Measurements from ENCODE around the gene PPARA.

- TF ChIP-seq POLR2A (IDR thresholded peaks at IDR 0.05; ENCODE audit: low read depth, low read length): no peak
- no peak for TF ChIP-seq SMC3 (IDR thresholded peaks at IDR 0.05; ENCODE audit: low read depth, low read length)
- no peak for TF ChIP-seq CTCF (conservative IDR thresholded peaks at IDR 0.05; ENCODE audit: low read depth, low read length)
- no peak for TF ChIP-seq RCOR1 (IDR thresholded peaks at IDR 0.05; ENCODE audit: insufficient replicate concordance, low read length)
- no peak for TF ChIP-seq NFE2L2 (IDR thresholded peaks at IDR 0.05; ENCODE audit: low read depth, low read length)
- TF ChIP-seq MAFK (IDR thresholded peaks at IDR 0.05; ENCODE audit: low read depth, low read length): no peak
- TF ChIP-seq RAD21 (IDR thresholded peaks at IDR 0.05; ENCODE audit: low read length): no peak
- no peak for TF ChIP-seq USF2 (IDR thresholded peaks at IDR 0.05; ENCODE audit: low read depth, low read length)
- no peak for TF ChIP-seq CEBPB (IDR thresholded peaks at IDR 0.05; ENCODE audit: low read depth, low read length)
- no peak for TF ChIP-seq RFX5 (IDR thresholded peaks at IDR 0.05; ENCODE audit: low read depth, low read length)
These were observed 87.3 kb downstream of the PPARA start for GRCh38 chr22:46237453-46238124.

Data from IMR-90 (cell line).